C4-2B (cell line): ENCODE results near the gene NAV2.

Source experiments
- H3K27ac ChIP-seq: fragments of 450-650 bp; 2 replicates; pipeline ENCODE4 v1.5.1; 2017
- ZFX ChIP-seq: fragments of 450-650 bp; IDR thresholded peaks from 2 replicates; pipeline ENCODE4 v1.6.1; 2017
- TF ChIP-seq, protein P1 (sequence below): fragments of 450-650 bp; conservative IDR thresholded peaks from 2 replicates; pipeline ENCODE4 v1.5.1; 2017; ENCODE audit warnings: mild to moderate bottlenecking

The NAV2 gene

GRCh38 chr11:19751055-19751454 is 38.4 kb downstream of the NAV2 start:
- TF ChIP-seq ZFX, result no peak
- TF ChIP-seq, protein P1, sequence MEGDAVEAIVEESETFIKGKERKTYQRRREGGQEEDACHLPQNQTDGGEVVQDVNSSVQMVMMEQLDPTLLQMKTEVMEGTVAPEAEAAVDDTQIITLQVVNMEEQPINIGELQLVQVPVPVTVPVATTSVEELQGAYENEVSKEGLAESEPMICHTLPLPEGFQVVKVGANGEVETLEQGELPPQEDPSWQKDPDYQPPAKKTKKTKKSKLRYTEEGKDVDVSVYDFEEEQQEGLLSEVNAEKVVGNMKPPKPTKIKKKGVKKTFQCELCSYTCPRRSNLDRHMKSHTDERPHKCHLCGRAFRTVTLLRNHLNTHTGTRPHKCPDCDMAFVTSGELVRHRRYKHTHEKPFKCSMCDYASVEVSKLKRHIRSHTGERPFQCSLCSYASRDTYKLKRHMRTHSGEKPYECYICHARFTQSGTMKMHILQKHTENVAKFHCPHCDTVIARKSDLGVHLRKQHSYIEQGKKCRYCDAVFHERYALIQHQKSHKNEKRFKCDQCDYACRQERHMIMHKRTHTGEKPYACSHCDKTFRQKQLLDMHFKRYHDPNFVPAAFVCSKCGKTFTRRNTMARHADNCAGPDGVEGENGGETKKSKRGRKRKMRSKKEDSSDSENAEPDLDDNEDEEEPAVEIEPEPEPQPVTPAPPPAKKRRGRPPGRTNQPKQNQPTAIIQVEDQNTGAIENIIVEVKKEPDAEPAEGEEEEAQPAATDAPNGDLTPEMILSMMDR, result no peak
- H3K27ac ChIP-seq, result no peak overlapping the region

GRCh38 chr11:19753451-19754106 is 40.9 kb downstream of the NAV2 start:
- TF ChIP-seq, protein P1, result no peak
- TF ChIP-seq ZFX, result no peak
- no peak overlapping the region for H3K27ac ChIP-seq

DNA sequence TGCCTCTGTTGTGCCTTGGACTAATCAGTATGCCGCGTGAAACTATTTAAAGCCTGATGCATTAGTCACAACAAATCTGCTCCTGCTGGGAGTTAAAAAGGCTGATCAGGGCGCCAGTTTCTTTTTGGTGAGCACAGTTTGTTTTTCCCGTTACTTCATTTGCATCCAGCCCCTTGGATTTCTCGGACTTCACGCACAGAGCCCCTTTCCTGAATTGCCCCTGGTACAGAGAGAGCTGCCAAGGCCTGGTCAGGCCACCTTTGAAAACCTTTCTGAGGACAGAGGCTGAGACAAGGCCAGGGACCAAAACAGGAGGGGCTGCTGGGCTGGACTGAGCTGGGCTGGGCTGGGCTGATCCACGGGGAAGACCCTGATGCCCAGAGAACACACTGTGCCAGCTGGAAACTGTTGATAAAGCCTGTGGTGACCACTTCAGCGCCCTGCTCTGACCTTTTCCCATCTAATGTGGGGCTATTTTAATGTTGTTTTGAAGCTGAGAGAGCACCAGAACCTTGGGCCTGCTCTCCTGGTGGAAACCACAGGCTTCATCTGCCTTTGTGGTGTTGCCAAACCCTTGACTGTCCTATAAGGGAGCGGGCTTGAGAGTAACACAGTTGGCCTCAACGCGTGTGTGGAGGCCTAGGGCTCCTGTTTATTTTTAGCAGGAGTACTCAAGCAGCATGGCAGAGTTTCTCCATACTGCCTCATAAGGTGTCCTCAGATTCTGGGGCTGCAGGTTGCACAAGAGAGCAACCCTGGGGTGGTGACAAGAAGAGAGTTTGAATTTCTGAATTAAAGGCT is 44.2 kb downstream of the NAV2 start:
- no peak for TF ChIP-seq ZFX
- TF ChIP-seq, protein P1, result no peak
- no peak overlapping the region for H3K27ac ChIP-seq

GRCh38 chr11:19759389-19759788 is 46.8 kb downstream of the NAV2 start:
- TF ChIP-seq, protein P1, result no peak
- no peak for TF ChIP-seq ZFX

GRCh38 chr11:19762266-19762665 is 49.6 kb downstream of the NAV2 start:
- H3K27ac ChIP-seq, result no peak overlapping the region
- TF ChIP-seq, protein P1, result no peak
- TF ChIP-seq ZFX, result no peak

More at GRCh38 chr11:19759389-19759788, 46.8 kb downstream of the NAV2 start:
- H3K27ac ChIP-seq, result no peak overlapping the region

- no peak overlapping the region for H3K27ac ChIP-seq
- TF ChIP-seq ZFX, result no peak
- TF ChIP-seq, protein P1, result no peak
Measured at GRCh38 chr11:19763330-19763729, 50.7 kb downstream of the NAV2 start.

DNA sequence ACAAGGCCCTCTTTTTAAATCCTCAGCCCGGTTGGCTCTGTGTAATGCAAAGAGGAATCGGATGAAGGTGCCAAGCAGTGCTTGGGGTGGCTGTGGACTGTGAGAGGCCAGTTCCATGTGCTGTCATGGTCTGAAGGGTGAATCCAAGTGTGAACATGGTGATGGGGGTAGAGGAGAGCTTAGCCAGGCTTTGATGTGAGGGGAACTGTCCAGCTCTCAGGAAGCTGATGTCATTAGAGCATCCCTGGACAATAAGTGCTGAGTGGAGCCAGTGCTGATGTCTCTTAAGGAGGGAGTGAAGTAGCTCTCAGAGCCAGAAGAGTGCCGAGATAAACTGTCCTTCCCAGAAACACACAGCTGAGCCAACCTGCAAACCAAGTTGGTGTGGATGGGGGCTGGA is 53.6 kb downstream of the NAV2 start:
- no peak overlapping the region for H3K27ac ChIP-seq
- TF ChIP-seq, protein P1, result no peak
- no peak for TF ChIP-seq ZFX
